KMS-11 (cell line): ENCODE results near the gene NIPAL3.
A peak's percentile ranks its signal among the peaks of the same experiment; 100 is the strongest.

ENCODE experiments used
- H2AFZ ChIP-seq: fragments of 200-600 bp; sonication (generic); 2 replicates; pipeline ENCODE4 v1.6.1; 2016; ENCODE audit warnings: antibody characterized with exemption, mixed run types, low read depth
- H3K27ac ChIP-seq: fragments of 200-600 bp; sonication (generic); 2 replicates; pipeline ENCODE4 v1.6.1; 2016; ENCODE audit warnings: mild to moderate bottlenecking, mixed run types
- H3K27me3 ChIP-seq: fragments of 200-600 bp; sonication (generic); 2 replicates; pipeline ENCODE4 v1.6.1; 2017; ENCODE audit warnings: mild to moderate bottlenecking, low read depth, mixed run types, moderate library complexity; ENCODE audit not compliant: insufficient read depth
- H3K36me3 ChIP-seq: fragments of 200-600 bp; sonication (generic); 2 replicates; pipeline ENCODE4 v1.6.1; 2017; ENCODE audit warnings: mild to moderate bottlenecking, mixed run types; ENCODE audit not compliant: insufficient read depth
- H3K4me1 ChIP-seq: fragments of 200-600 bp; sonication (generic); 2 replicates; pipeline ENCODE4 v1.6.1; 2016; ENCODE audit warnings: mild to moderate bottlenecking, low read depth, mixed run types; ENCODE audit not compliant: poor library complexity, severe bottlenecking
- H3K4me2 ChIP-seq: fragments of 200-600 bp; sonication (generic); 2 replicates; pipeline ENCODE4 v1.7.0; 2016; ENCODE audit warnings: mild to moderate bottlenecking, mixed run types
- H3K4me3 ChIP-seq: fragments of 200-600 bp; sonication (generic); IDR thresholded peaks from 2 replicates; pipeline ENCODE4 v1.6.1; 2017; ENCODE audit warnings: low read depth, low read length, mixed read lengths; ENCODE audit not compliant: insufficient read depth
- H3K79me2 ChIP-seq: fragments of 200-600 bp; sonication (generic); 2 replicates; pipeline ENCODE4 v1.6.1; 2016; ENCODE audit warnings: low read depth, mixed run types; ENCODE audit not compliant: insufficient read depth
- H3K9ac ChIP-seq: fragments of 200-600 bp; sonication (generic); 2 replicates; pipeline ENCODE4 v1.6.1; 2016; ENCODE audit warnings: mild to moderate bottlenecking, mixed run types
- H4K20me1 ChIP-seq: fragments of 200-600 bp; sonication (generic); 2 replicates; pipeline ENCODE4 v1.6.1; 2016; ENCODE audit warnings: mild to moderate bottlenecking, mixed run types; ENCODE audit not compliant: insufficient read depth
- CTCF ChIP-seq: fragments of 200-600 bp; sonication (generic); conservative IDR thresholded peaks from 2 replicates; pipeline ENCODE4 v1.6.1; 2017; ENCODE audit warnings: low read depth, mild to moderate bottlenecking, antibody characterized with exemption, low read length, moderate library complexity, mixed read lengths

The NIPAL3 gene

GRCh38 chr1:24380508-24380907 is 35.1 kb upstream of the NIPAL3 start:
- H3K79me2 ChIP-seq, result no peaks in the 10 kb centered on the region
- H3K36me3 ChIP-seq, result no peaks in the 10 kb centered on the region
- no peaks in the 10 kb centered on the region for H4K20me1 ChIP-seq
- no peak for TF ChIP-seq CTCF
- H3K9ac ChIP-seq, result no peak overlapping the region
- no peak overlapping the region for H3K4me3 ChIP-seq
- no peak overlapping the region for H3K4me2 ChIP-seq
- no peak overlapping the region for H2AFZ ChIP-seq
- no peaks in the 10 kb centered on the region for H3K27me3 ChIP-seq
- H3K4me1 ChIP-seq, result peaks cover 22% of the 10 kb centered on the region
- no peak overlapping the region for H3K27ac ChIP-seq

GRCh38 chr1:24381256-24381655 is 34.3 kb upstream of the NIPAL3 start:
- Histone ChIP-seq H2AFZ (no peak overlapping the region), H3K79me2 (no peaks in the 10 kb centered on the region), H4K20me1 (no peaks in the 10 kb centered on the region), H3K36me3 (no peaks in the 10 kb centered on the region), H3K4me1 (peaks cover 29% of the 10 kb centered on the region), H3K27ac (no peak overlapping the region), H3K9ac (no peak overlapping the region), H3K4me3 (no peak overlapping the region), H3K4me2 (no peak overlapping the region), H3K27me3 (no peaks in the 10 kb centered on the region)
- no peak for TF ChIP-seq CTCF

GRCh38 chr1:24382165-24382577 is 33.4 kb upstream of the NIPAL3 start:
- no peak for TF ChIP-seq CTCF
- Histone ChIP-seq H3K4me2 (no peak overlapping the region), H3K79me2 (no peaks in the 10 kb centered on the region), H2AFZ (no peak overlapping the region), H3K36me3 (no peaks in the 10 kb centered on the region), H3K9ac (no peak overlapping the region), H4K20me1 (no peaks in the 10 kb centered on the region), H3K27ac (no peak overlapping the region), H3K27me3 (no peaks in the 10 kb centered on the region), H3K4me3 (no peak overlapping the region), H3K4me1 (peaks cover 38% of the 10 kb centered on the region)

DNA sequence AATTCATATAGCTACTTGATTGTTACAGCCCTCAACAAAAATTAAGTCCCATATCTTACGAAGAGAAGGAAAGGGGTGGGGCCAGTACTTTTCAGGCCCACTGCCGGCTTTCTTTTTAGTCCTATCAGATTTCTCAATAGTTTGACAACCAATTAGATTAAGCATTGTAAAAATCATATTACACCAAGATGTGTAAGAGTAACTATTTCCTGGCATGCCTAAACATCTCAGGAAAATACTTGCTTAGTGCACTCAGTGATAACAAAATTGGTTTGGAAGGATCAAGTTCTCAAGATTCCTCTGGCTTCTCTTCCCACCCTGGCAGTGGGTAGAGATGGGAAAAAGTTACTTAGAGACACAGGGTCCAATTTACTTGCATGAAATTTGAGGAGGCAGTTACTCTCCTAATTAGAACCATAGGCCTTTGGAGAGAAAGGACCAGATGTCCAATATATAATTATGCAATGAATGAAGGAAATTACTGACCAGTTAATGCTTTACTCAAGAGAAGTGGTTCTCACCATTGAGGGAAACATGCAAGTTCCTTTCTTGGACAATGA is 32.1 kb upstream of the NIPAL3 start:
- peak overlapping the region; percentile 93; the same call in 1 of the 2 replicates for H3K4me2 ChIP-seq

More for the DNA sequence above, 32.1 kb upstream of the NIPAL3 start:
- H3K27ac ChIP-seq, result no peak overlapping the region
- H3K79me2 ChIP-seq, result no peaks in the 10 kb centered on the region
- no peaks in the 10 kb centered on the region for H4K20me1 ChIP-seq
- H2AFZ ChIP-seq, result peak overlapping the region; percentile 48
- H3K4me3 ChIP-seq, result no peak overlapping the region
- no peak overlapping the region for H3K9ac ChIP-seq
- no peak for TF ChIP-seq CTCF
- H3K36me3 ChIP-seq, result no peaks in the 10 kb centered on the region
- peaks cover 51% of the 10 kb centered on the region for H3K4me1 ChIP-seq
- H3K27me3 ChIP-seq, result no peaks in the 10 kb centered on the region
